NCI-H524 (cell line): ENCODE data around the gene DPEP2.
"Not testable (repeated sequence)": the region's sequence is repeated elsewhere in the genome, so short reads cannot be mapped to it uniquely, and the experiment has no call there.

Source experiments
- DNase-seq, 2 experiments: peaks; one replicate each; lab custom pipeline; 2025; lab: John Stamatoyannopoulos, UW

DPEP2 gene

DNA sequence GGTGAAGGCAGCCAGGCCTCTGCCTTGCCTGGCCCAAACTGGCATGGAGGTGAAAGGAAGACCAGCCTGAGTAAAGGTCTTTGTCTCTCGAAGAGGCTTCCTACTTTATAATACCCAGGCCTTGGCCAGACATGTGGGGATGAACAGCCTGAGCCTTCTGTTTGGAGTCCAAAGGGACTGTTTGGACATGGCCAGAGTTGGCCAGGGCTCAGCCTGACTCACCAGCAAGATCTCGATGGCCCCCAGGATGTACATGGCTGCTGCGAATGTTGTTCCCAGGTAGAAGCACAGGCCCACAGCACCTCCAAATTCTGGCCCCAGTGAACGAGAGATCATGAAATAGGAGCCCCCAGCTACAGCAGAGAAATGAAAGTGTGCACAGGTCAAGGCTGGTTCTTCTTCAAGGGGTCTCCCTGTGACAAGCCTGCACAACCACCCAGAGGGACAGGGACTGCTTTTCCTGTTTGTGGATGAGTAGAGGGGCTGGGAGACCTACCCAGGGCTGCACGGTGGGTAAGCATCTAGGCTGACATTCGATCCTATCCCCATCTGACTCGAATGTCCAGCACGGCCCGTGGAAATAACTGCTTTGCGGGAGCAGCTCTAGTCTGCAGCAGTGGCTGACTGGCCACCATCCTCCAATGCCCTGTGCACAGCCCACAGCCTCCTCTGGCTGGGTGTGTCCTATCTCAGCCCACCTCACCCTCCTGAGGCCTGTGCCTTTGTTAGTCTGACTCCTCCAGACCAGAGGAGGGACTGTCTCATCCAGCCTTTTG, 44.7 kb downstream of the DPEP2 start:
- no peak for DNase-seq

DNA sequence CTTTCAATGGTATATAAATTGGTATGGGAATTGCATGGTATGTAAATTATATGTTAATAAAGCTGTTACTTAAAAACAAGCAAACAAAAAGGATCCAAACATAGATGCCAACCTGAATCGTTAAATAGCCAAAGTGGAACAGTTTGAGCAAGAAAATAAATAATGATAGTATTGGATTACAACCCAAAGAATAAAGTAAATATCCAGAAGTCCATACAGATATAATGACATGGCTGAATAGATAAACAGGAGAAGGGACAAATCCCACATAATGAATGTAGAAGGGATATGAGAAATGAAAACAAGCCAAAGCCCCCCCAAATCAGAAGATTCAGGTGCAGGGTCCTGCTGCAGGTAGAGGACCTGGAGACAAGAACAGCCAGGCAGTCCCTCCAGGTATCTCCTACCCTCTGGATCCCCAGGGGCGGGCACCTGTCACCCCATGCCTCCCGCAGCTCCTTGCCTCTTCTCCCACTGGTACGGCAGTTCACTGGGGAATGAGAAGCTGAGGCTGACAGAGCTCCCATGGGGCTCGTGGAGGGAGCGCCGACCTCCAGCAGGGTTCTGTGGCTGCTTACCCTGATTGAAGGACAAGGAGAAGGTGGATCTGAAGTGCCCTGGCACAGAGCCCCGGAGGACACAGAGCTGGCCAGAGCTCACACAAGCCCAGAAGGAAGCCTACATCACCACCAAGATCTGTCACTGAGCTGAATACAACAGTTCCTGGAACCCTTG, 45.5 kb downstream of the DPEP2 start:
- no peak for DNase-seq

DNA sequence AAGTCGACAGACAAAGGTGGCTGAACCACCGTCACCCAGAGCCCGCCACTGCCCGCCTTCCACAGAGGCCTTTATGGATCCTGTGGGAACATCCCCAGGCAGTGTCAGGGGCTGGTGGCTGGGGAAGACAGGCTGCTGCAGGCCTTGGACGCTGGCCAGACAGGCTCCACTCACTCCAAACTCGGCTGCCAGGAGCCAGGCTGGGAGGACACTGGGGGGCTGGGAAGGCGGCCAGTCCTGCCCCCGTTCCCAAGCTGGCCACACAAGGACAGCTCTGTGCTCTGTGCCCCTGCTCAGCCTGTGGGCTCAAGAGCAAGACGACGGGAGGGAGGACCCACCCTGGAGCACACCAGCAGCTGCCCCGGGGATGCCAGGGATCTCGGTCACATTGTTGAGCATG, 47.8 kb downstream of the DPEP2 start:
- no peak for DNase-seq

DNA sequence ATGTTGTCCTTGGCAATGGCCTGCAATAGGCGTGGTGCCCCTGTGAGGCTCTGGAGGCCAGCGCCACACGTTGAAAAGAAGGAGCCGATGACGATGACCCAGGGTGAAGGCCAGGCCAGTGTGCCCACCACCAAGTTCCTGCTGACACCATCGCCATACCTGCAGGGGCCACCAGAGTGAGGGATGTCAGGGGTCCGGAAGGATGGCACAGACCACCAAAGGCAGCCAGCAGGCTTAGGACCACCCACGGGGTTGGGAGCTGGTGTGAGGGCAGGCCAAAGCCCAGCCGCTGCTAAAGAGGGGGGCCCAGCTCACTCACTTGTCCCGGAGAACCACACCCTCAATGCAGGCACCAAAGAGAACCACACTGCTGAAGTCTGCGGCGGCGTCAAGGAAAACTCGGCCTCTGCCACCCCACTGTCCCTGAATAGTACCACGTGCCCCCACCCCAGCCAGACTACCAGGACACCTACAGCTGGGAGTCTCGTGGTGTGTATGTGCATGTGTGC, 48.9 kb downstream of the DPEP2 start:
- no peak for DNase-seq

DNA sequence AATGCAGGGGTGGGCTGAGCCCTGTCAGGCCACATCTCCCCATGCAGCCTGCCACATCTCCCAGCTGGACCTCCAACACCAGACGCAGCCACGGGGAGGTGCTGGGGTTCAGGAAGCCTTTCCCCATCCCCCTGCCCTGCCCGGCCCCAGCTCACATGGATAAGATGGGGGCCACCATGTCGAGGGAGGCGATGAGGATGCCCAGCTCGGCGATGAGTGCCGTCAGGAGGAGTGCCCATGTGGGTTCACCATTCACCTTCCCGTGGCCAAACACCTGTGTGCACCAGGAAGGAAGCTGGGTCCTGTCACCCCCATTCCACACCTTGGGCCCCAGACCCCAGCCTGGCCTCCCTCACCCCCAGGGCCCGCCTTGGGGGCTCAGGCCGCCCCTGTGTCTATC, 49.6 kb downstream of the DPEP2 start:
- DNase-seq = no peak

DNA sequence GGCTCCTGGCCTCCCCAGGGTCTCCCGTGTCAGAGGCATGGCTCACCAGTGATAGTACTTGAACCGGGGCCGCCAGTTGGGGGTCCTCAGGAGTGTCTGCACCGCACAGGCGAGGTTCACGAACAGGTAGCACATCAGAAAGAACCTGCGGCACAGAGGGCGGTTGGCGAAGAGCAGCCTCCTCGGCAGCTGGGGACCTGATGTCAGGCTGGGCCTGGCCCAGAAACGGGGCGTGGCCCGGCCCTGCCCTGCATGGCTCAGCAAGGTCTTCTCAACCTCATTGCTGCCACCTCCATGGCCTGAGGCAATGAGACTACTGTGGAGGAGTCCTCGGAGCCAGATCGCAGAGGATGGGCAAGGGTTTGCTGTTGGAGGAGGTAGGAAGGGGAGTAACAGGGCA, 51.3 kb downstream of the DPEP2 start:
- DNase-seq = no peak

DNA sequence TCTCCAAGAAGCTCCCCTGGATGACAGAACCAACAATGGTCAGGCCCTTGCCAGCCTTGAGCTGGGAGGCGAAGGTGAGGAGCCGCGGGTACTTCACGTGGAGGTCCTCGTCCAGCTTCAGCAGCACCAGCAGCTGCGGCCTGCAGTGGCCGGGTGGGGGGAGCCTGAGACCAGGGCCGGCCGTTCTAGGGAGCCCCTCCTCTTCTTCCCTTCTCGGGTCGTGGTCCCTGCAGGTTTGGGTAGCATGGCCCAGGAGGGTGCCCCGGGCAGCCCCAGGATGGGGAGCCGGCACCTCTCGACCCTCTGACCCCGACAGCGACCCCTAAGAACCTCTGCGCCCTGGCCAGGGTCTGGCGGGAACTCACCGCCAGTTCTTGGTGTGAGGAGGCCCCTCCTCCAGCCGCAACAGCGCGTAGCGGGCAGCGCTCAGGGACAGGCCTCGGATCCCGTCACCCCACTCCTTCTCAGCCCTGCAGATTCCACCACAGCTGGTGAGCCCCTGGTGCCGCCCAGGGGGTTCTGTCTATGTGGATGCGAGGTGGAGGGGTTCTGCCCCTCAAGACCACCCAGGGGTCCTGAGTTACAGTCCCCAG, 52.2 kb downstream of the DPEP2 start:
- no peak for DNase-seq

DNA sequence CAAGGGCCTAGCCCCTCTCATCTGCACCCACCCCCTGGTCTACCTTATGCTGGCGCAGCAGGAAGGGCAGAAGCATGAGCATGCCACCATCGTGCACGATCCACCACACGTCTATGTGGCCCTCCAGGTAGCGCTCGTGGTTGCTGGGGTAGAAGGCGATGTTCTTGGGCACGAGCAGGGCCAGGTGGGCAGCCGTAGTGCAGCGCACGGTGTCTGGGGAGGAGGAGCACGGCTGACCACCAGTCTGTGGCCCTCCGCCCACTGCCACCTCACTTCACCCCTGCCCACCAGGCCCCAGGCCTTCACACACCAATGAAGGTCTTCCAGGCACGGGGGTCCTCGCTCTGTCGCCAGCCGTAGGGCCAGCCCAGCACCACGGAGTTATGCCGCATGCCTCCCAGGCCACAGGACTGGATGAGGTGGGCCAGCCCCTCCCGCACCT, 53.1 kb downstream of the DPEP2 start:
- no peak for DNase-seq

DNA sequence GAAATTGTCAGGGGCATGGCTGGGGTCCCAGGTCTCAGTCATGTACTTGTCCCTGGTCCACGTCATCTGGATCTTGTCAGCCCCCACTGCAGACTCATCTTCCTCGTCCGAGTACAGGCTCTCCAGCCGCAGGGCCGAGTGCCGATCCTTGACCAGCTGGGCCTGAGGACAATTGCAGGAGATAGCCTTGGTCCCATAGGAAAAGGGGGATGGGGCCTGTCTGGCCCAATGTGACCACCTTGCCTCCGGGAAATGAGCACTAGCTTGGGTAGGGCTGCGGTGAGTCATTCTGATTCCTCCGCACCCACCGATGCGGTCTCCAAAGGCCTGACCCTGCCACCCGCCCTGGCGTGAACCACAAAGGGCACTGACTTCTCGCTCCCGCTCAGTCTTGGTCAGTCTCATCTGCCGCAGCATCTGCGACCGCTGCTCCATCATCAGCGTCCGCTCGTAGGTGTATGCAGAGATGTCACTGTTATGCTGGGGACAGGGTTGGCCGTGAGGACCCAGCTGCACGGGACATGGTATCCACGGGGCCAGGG, 53.8 kb downstream of the DPEP2 start:
- no peak for DNase-seq

DNA sequence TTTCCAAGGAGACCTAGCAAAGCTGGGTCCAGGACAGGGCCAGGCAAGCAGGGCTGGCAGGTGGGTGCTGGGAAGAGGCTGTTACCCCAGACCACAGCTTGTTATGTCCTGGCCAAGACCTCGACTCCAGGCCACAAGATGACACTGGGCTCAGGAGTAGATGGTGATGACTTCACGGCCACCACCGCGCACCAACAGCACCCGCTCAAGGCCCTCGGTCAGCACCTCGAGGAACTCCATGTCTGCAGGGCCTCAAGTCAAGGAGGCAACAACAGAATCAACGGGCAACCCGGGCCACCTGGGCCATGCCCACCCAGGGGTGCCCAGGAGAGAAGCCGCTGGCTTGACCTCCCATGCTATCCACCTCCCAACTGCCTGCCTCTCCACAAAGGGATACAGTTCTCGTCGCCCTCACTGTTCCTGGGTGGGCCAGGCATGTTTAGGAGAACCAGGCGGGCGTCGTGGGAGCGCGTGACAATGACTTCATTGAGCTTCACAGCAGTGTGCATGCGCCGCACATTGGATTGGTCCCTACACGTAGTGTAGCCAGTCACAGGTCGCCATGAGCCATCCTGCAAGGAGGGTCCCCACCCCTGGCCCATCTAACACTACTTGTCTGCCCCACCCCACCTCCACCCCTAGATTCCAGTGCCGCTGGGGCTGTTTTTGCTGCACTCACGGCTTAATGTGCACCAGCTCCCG, 54.4 kb downstream of the DPEP2 start:
- no peak for DNase-seq

DNA sequence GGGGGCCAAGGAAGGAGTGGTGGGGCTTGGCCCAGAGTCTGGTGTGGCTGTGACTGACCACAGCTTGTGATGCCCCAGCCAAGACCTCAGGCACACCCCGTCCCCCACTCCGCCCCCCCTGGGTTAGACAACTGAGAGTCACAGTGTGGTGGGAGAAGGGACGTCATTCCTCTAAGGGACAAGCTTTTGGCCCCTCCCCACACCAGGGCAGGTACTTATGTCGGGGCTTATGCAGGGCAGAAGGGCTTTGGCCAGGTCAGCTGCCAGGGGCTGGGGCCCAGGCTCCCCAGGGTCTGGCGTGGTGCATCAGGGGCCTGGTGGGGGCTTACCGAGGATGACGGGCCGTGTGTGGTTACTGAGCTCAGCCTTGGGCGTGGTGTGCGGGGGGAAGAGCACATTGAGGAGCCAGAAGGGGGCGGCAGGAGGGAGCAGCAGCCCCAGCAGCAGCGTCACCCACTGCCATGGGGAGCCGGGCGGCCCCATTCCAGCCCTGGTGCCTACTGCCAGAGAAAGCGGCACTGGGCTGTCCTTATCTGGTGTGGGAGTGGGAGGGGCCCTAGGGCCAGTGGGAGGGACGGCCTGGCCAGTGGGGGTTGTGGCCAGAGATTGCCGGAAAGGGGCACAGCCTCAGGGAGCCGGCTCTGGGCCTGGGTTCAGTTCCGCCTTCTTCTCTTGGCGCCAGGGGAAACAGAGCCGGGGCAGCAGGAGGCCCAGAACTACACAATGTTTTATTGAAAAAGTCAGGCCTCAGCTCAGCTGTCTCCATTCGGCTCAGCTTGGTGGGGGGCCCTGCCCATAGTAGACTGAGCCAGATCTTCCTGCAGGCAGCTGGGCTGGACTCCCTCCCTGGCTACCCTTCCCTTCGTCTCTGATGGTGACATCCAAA, 55.4 kb downstream of the DPEP2 start, which contains the start of gene LCAT:
TSS of gene LCAT (minus strand) at position 502 of the 886 bp plus-strand sequence. CDS start at position 483, 19 bp downstream.
- DNase-seq = no peak

DNA sequence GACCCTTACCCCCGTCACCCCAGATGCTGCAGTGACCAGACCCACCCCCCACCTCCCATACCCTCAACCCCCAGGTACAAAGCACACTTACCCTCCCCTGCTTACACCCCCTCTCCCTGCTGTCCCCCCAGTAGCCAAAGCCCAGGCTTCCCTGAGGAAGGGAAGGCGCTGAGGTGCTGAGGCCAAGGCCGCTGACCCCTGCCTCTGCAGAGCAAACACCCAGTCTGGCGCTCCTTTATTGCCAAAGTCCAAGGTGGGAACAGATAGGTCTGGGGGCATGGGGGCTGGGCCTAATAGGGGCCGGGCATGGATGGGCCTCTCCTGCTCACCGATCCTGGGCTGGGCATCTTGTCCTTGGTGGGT, 56.0 kb downstream of the DPEP2 start:
- DNase-seq = no peak

DNA sequence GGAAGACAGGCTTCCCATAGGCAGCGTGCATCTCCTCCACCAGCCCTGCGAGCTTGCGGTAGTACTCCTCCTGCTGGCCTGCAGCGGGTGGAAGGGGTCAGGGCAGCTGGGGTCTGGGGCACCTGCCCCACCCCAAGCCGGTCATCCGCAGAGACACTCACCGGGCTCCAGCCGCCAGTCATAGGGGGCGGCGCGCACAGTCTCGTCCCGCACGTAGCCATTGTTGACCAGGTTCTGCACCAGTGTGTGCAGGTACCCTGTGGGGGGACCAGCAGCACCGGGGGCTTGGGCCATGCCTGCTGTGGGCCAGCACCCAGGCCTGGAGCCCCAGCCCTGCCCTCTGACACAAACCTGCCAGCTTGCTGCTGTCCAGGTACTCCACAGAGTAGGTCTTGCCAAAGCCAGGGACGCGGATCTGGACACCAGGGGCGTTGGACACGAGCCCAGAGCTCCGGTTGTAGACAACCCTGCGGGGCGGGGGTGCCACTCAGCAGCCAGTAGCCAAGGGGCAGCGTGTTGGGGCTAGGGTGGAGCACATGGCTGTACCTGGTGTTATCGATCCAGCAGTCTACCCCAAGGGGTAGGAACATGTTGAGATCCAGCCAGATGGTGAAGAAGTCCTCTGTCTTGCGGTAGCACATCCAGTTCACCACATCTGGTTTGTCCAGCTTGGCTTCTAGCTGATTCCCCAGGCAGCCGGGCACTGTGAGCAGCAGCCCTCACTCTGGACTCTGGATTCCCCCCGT, 56.6 kb downstream of the DPEP2 start:
- no peak for DNase-seq

DNA sequence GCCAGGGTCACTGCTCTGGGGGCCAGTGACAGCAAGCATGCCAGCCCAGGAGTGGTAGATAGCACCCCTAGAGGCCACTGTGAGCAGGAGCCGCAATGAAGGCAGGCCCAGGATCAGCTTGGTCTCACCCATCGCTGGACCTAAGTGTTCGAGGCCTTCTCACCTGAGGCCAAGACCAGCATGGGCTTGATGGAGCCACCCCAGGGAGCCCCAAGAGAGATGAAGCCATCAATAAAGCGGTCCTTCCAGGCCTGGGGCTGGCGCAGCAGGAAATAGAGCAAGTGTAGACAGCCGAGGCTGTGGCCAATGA, 57.1 kb downstream of the DPEP2 start:
- DNase-seq = peak in 1 of 2 experiments; percentile 46

DNA sequence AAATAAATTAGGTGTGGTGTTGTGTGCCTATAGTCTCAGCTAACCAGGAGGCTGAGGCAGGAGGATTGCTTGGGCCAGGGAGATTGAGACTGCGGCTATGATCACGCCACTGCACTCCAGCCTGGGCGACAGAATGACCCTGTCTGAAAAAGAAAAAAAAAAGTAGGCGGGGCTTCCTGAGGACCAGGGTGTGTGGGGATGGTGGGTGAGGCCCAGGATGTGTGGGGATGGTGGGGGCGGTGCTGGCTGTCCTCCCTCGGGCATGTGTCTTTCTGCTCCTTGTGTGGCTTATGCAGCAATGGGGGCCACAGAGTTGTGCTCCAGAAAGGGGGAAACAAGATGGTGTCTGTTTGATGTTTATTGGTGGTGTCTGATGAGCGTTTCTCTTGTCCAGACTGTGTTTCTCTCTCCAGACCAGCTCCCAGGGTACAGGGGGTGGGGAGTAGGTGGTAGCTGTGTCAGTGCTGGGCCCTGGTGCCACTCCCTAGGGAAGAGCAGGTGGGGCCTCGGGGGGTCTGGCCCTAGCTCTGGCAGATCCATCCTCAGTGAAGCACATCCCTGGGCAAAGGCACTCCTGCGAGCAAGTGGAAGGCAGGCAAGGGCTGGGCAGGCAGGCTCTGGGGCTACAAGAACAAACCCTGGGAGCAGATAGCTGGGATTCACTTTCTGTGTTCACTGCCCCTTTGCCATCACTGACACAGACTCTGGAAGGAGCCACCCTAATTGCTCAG, 57.6 kb downstream of the DPEP2 start:
- DNase-seq = no peak

DNA sequence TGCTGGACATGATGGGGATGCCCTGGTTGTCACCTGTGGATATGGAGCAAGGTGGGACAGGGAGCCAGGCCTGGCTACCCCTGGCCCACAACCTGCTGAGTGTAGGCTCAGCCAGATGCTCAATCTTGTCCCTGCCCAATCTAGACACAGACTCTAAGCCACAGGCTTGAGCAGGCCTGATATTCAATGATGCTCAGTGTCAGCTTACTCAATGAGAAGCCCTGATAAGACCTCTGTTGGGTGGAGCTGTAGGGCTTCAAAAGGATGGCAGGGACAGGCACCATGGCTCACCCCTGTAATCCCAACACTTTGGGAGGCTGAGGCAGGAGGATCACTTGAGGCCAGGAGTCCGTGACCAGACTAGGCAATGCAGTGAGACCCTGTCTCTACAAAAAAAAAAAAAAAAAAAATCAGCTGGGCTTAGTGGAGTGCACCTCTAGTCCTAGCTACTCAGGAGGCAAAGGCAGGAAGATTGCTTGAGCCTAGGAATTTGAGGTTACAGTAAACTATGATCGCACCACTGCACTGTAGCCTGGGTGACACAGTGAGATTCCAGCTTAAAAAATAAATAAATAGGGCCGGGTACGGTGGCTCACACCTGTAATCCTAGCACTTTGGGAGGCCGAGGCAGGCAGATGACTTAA, 58.7 kb downstream of the DPEP2 start:
- no peak for DNase-seq

DNA sequence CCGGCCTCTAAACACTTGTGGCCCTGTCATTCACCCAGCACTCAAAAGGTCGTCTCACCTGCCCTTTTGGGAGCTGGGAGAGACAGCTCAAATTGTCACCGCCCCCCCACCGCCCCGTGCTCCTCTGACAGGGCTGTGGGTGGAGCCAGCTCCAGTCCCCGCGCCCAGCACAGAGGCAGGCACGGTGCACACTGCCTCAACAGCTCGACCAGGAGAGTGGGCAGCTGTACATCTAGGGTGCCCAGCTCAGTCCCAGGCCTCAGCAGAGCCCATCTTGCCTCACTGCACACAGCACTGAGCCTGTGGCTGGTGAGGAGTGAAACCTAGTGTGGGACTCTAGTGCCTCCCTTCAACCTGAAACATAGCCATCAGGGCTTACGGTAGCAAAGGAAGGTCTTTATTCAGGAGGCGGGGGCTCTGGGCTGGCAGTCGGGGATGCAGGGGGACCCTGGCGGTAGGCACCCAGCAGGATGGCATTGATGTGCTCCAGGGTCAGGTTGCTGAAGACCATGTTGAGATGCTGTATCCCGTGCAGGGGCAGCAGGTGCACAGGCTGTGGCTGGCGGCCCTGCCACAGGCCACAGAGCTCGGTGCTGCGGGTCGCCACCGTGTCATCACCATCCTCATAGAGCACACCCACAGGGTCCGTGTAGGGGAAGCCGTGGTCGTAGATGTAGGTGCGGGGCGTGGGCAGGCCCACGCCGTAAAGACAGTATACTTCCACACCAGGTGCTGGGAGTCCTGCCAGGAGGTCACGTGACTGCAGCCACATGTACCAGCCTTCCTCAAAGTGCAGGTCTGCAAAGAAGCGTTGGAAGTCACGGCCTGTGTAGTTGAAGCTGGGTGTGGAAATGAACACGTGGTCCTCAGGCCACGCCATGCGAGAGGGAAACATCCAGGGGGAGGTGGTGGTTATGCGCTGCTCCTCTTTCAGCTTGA, 59.5 kb downstream of the DPEP2 start:
- DNase-seq = no peak

DNA sequence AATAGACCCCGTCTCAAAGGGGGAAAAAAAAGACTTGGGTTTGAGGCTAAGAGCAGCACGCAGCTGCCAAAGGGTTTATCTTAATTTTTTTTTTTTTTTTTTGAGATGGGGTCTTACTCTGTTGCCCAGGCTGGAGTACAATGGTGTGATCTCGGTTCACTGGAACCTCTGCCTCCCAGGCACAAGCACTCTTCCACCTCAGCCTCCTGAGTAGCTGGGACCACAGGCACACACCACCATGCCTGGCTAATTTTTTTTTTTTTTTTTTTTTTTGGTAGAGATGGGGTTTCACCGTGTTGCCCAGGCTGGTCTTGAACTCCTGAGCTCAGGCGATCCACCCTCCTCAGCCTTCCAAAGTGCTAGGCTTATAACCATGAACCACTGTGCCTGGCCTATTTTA, 61.6 kb downstream of the DPEP2 start:
- not testable (repeated sequence) for DNase-seq
